H9 (cell line): ENCODE measurements around the gene DSE. TPM values are rescaled to one million over a fixed set of nuclear protein-coding genes. Genes with fewer than 3 reads are reported as not detected.

ENCODE experiments used
- DNase-seq: peaks from one replicate; pipeline ENCODE4 v3.0.0-alpha.2; 2017
- H2AFZ ChIP-seq: one replicate; pipeline ENCODE4 v1.6.1; 2013; ENCODE audit warnings: mild to moderate bottlenecking, low read length, control low read depth, moderate library complexity
- H2AK5ac ChIP-seq: 2 replicates; pipeline ENCODE4 v1.6.1; 2013; ENCODE audit warnings: low read length, control low read depth, mixed read lengths; ENCODE audit not compliant: insufficient read length
- H2BK120ac ChIP-seq: one replicate; pipeline ENCODE4 v1.6.1; 2013; ENCODE audit warnings: low read depth, mild to moderate bottlenecking, low read length, control low read depth, inconsistent platforms; ENCODE audit not compliant: poor library complexity, severe bottlenecking
- H2BK12ac ChIP-seq: 2 replicates; pipeline ENCODE4 v1.6.1; 2013; ENCODE audit warnings: low read length, control low read depth, mixed read lengths, low read depth; ENCODE audit not compliant: insufficient read length
- H2BK15ac ChIP-seq: 2 replicates; pipeline ENCODE4 v1.6.1; 2013; ENCODE audit warnings: low read depth, low read length, control low read depth
- H2BK20ac ChIP-seq: one replicate; pipeline ENCODE4 v1.6.1; 2013; ENCODE audit warnings: low read depth, mild to moderate bottlenecking, low read length, control low read depth, inconsistent platforms; ENCODE audit not compliant: poor library complexity, severe bottlenecking
- H2BK5ac ChIP-seq: 2 replicates; pipeline ENCODE4 v1.6.1; 2013; ENCODE audit warnings: low read length, control low read depth, mixed read lengths; ENCODE audit not compliant: insufficient read length
- H3K14ac ChIP-seq: 2 replicates; pipeline ENCODE4 v1.6.1; 2013; ENCODE audit warnings: low read length, control low read depth; ENCODE audit not compliant: insufficient read depth
- H3K18ac ChIP-seq: 2 replicates; pipeline ENCODE4 v1.6.1; 2013; ENCODE audit warnings: low read depth, mild to moderate bottlenecking, mixed read lengths, low read length, control low read depth; ENCODE audit not compliant: insufficient read length
- H3K23ac ChIP-seq: 2 replicates; pipeline ENCODE4 v1.6.1; 2013; ENCODE audit warnings: low read length, control low read depth, mixed read lengths, low read depth; ENCODE audit not compliant: insufficient read length
- H3K23me2 ChIP-seq: 2 replicates; pipeline ENCODE4 v1.6.1; 2013; ENCODE audit warnings: low read depth, mild to moderate bottlenecking, mixed read lengths, low read length, control low read depth; ENCODE audit not compliant: insufficient read length, poor library complexity, severe bottlenecking
- H3K27ac ChIP-seq: 2 replicates; pipeline ENCODE4 v1.5.1; 2013; ENCODE audit warnings: low read length, control low read depth, mixed read lengths, low read depth; ENCODE audit not compliant: insufficient read length
- H3K27me3 ChIP-seq: 2 replicates; pipeline ENCODE4 v1.6.1; 2013; ENCODE audit warnings: low read length, control low read depth, inconsistent platforms; ENCODE audit not compliant: insufficient read depth
- H3K4ac ChIP-seq: 2 replicates; pipeline ENCODE4 v1.6.1; 2013; ENCODE audit warnings: low read depth, mild to moderate bottlenecking, control low read depth, inconsistent platforms, low read length, moderate library complexity
- H3K4me1 ChIP-seq: 2 replicates; pipeline ENCODE4 v1.6.1; 2013; ENCODE audit warnings: low read length, control low read depth, inconsistent platforms; ENCODE audit not compliant: insufficient read depth
- H3K4me2 ChIP-seq: 2 replicates; pipeline ENCODE4 v1.6.1; 2013; ENCODE audit warnings: low read length, control low read depth, mixed read lengths; ENCODE audit not compliant: insufficient read length, insufficient read depth
- H3K56ac ChIP-seq: 2 replicates; pipeline ENCODE4 v1.6.1; 2013; ENCODE audit warnings: low read depth, mild to moderate bottlenecking, mixed read lengths, low read length, control low read depth; ENCODE audit not compliant: insufficient read length
- H3K79me1 ChIP-seq: 2 replicates; pipeline ENCODE4 v1.6.1; 2013; ENCODE audit warnings: low read depth, mild to moderate bottlenecking, moderate library complexity, low read length, control low read depth, inconsistent platforms; ENCODE audit not compliant: insufficient read depth, poor library complexity, severe bottlenecking
- H3K79me2 ChIP-seq: 2 replicates; pipeline ENCODE4 v1.6.1; 2013; ENCODE audit warnings: low read length, control low read depth, inconsistent platforms; ENCODE audit not compliant: insufficient read depth
- H3K9ac ChIP-seq: 2 replicates; pipeline ENCODE4 v1.6.1; 2013; ENCODE audit warnings: low read length, control low read depth, mixed read lengths; ENCODE audit not compliant: insufficient read length; ENCODE audit errors: extremely low read depth
- H3K9me3 ChIP-seq: one replicate; pipeline ENCODE4 v1.6.1; 2013; ENCODE audit warnings: low read depth, low read length, inconsistent platforms; ENCODE audit not compliant: control insufficient read depth
- H3T11ph ChIP-seq: one replicate; pipeline ENCODE4 v1.6.1; 2013; ENCODE audit warnings: mild to moderate bottlenecking, low read length, control low read depth, inconsistent platforms
- H4K20me1 ChIP-seq: one replicate; pipeline ENCODE4 v1.6.1; 2013; ENCODE audit not compliant: control insufficient read depth, insufficient read length, insufficient read depth
- H4K5ac ChIP-seq: 2 replicates; pipeline ENCODE4 v1.6.1; 2013; ENCODE audit warnings: low read depth, mild to moderate bottlenecking, mixed read lengths, low read length, control low read depth; ENCODE audit not compliant: insufficient read length
- H4K8ac ChIP-seq: replicated peaks from 2 replicates; pipeline ENCODE4 v1.6.1; 2013; ENCODE audit warnings: low read length, control low read depth, mixed read lengths, low read depth; ENCODE audit not compliant: insufficient read length
- H4K91ac ChIP-seq: 2 replicates; pipeline ENCODE4 v1.6.1; 2013; ENCODE audit warnings: low read depth, mild to moderate bottlenecking, moderate library complexity, mixed read lengths, low read length, control low read depth; ENCODE audit not compliant: insufficient read length
- H3K27ac Mint-ChIP-seq, 3 experiments: 2 replicates in 2 of 3; 3 replicates in 1 of 3; pipeline ENCODE4 v1.8.0; 2020 to 2021; ENCODE audit warnings: mixed read lengths in 3 of 3, mild to moderate bottlenecking in 1 of 3, moderate library complexity in 1 of 3
- H3K27me3 Mint-ChIP-seq: 2 replicates; pipeline ENCODE4 v1.8.0; 2021; ENCODE audit warnings: low read depth, mild to moderate bottlenecking, moderate library complexity, mixed read lengths
- H3K36me3 Mint-ChIP-seq, 3 experiments: 2 replicates in 2 of 3; 3 replicates in 1 of 3; pipeline ENCODE4 v1.8.0; 2020 to 2021; ENCODE audit warnings: low read depth in 3 of 3, mixed read lengths in 3 of 3; ENCODE audit not compliant: insufficient read depth in 1 of 3
- H3K4me1 Mint-ChIP-seq, 2 experiments: 2 replicates each; pipeline ENCODE4 v1.8.0; 2020; ENCODE audit warnings: mixed read lengths in 2 of 2
- H3K4me3 Mint-ChIP-seq, 2 experiments: 2 replicates in 1 of 2; 3 replicates in 1 of 2; pipeline ENCODE4 v1.8.0; 2020 to 2021; ENCODE audit warnings: mild to moderate bottlenecking in 2 of 2, mixed read lengths in 2 of 2, moderate library complexity in 1 of 2
- H3K9me3 Mint-ChIP-seq, 2 experiments: 2 replicates in 1 of 2; 3 replicates in 1 of 2; pipeline ENCODE4 v1.8.0; 2020; ENCODE audit warnings: mild to moderate bottlenecking in 2 of 2, mixed read lengths in 2 of 2, moderate library complexity in 1 of 2
- CTCF ChIP-seq: fragments of 200-600 bp; sonication (generic); conservative IDR thresholded peaks from 3 replicates; pipeline ENCODE4 v1.8.0; 2021; ENCODE audit warnings: antibody characterized with exemption, mild to moderate bottlenecking
- WGBS: extraction: QIAGEN DNeasy Blood & Tissue Kit; methylation state at CpG from one replicate; pipeline ENCODE4 v1.1.7; 2013; ENCODE audit warnings: missing lambda C conversion rate, low lambda C conversion rate, mixed read lengths; ENCODE audit not compliant: insufficient read length; ENCODE audit errors: extremely low coverage; 5-methylcytosine and 5-hydroxymethylcytosine counted together
- total RNA-seq: library from RNA; stranded (reverse); gene quantifications from 2 replicates; pipeline ENCODE4 v1.2.1, GENCODE V29; 2021

Gene DSE
- total RNA-seq, 1 experiment from 2014 or later: 45.6 TPM

DNA sequence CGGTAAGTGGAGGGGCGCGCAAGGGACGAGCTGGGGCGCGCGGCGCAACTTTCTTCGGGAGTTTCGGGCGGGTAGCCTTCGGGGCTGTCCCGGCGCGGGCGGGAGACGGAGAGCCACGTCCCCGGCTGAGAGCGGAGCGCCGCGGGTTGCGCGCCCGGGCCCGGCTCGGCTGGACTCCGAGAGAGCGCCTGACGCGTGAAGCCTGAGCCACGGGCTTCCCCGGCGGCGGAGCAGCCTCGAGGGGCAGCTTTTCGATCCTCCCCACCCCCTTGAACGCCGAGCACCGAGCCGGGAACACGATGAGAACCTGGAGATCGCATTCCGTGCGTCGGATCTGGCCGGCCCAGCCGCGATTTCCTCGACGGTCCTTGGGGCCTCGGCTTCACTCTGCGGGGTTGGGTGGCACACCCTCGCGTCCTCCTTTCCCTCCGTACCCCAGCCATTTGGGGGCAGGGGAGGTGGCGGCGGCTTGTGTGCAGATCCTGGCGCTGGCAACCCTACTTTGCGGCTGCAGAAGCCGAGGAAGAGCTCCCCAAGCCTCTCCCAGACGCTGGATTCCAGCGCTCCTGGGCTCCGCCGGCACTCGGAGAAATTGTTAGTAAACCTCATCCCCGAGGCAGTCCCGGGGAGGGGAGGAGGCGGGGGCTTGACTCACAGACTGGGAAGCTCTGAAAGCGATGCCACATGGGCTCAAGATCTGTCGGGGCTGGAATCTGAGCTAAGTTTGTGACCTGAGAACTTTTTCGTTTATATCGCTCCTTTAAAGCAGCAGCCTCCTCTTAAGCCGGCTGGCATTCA is 572 bp downstream of the DSE start:
- H3K27ac Mint-ChIP-seq: peak overlapping the region; percentile 80 to 95 (median 92); a peak in 6 of 7 replicates
- no peak overlapping the region for H2BK5ac ChIP-seq

More for the DNA sequence above, 572 bp downstream of the DSE start:
- H3K79me1 ChIP-seq: no peaks in the 10 kb centered on the region
- peak overlapping the region; percentile 78 for H3K14ac ChIP-seq
- H3K4me2 ChIP-seq: peak overlapping the region; percentile 69
- no peak overlapping the region for H2AK5ac ChIP-seq
- TF ChIP-seq CTCF: no peak
- no peak overlapping the region for H2BK20ac ChIP-seq
- no peak overlapping the region for H3K27ac ChIP-seq
- H3K36me3 Mint-ChIP-seq: no peaks in the 10 kb centered on the region; a peak in 1 of 7 replicates
- no peak overlapping the region for H3K4ac ChIP-seq
- H4K5ac ChIP-seq: no peak overlapping the region
- H3K27me3 Mint-ChIP-seq: no peaks in the 10 kb centered on the region; the same call in 1 of the 2 replicates
- H3K27me3 ChIP-seq: no peaks in the 10 kb centered on the region
- no peak overlapping the region for H3K56ac ChIP-seq
- H3K4me1 Mint-ChIP-seq: peaks cover 15 to 21% of the 10 kb centered on the region in 2 experiments
- DNase-seq: peak; percentile 84
- H4K8ac ChIP-seq: no peak overlapping the region
- no peak overlapping the region for H2BK120ac ChIP-seq
- peaks cover 7% of the 10 kb centered on the region for H3K23me2 ChIP-seq
- H3T11ph ChIP-seq: no peak overlapping the region
- peak overlapping the region; percentile 54 for H3K9ac ChIP-seq
- no peak overlapping the region for H2AFZ ChIP-seq
- no peak overlapping the region for H3K23ac ChIP-seq
- peaks cover 7% of the 10 kb centered on the region; the same call in 1 of the 2 replicates for H3K79me2 ChIP-seq
- WGBS: no CpG with 5 or more reads among the region's 75 CpGs
- H3K18ac ChIP-seq: peak overlapping the region; percentile 73
- no peaks in the 10 kb centered on the region for H3K9me3 Mint-ChIP-seq
- no peaks in the 10 kb centered on the region for H3K9me3 ChIP-seq
- no peaks in the 10 kb centered on the region for H4K20me1 ChIP-seq
- no peaks in the 10 kb centered on the region for H3K4me1 ChIP-seq
- H2BK15ac ChIP-seq: no peak overlapping the region
- peak overlapping the region; percentile 84 to 94 for H3K4me3 Mint-ChIP-seq
- peak overlapping the region; percentile 2 for H4K91ac ChIP-seq
- no peak overlapping the region for H2BK12ac ChIP-seq
